GM12801 (cell line): ENCODE results near the gene FRMD1.

Experiments used
- CTCF ChIP-seq: IDR thresholded peaks from one replicate; pipeline ENCODE4 v1.5.1; 2011; ENCODE audit warnings: control low read depth; ENCODE audit not compliant: insufficient read length; ENCODE audit errors: extremely low read depth

Gene FRMD1

GRCh38 chr6:168018664-168019063, 60.3 kb downstream of the FRMD1 start:
- no peak for TF ChIP-seq CTCF

GRCh38 chr6:168017629-168018028, 61.4 kb downstream of the FRMD1 start:
- TF ChIP-seq CTCF, result no peak

- no peak for TF ChIP-seq CTCF
These were observed 62.1 kb downstream of the FRMD1 start for GRCh38 chr6:168016721-168017525.

GRCh38 chr6:168016176-168016620, 62.8 kb downstream of the FRMD1 start:
- TF ChIP-seq CTCF, result no peak

- no peak for TF ChIP-seq CTCF
These were observed 63.4 kb downstream of the FRMD1 start for GRCh38 chr6:168015482-168016175.

GRCh38 chr6:168015009-168015408, 64.0 kb downstream of the FRMD1 start:
- TF ChIP-seq CTCF, result no peak

GRCh38 chr6:168014428-168014827, 64.6 kb downstream of the FRMD1 start:
- no peak for TF ChIP-seq CTCF
